ENCODE data around the gene CLEC7A.

Gene CLEC7A

GRCh38 chr12:10113920-10114319 is 16.1 kb downstream of the CLEC7A start:
- TF ChIP-seq POLR2AphosphoS5 (IDR thresholded peaks at IDR 0.05; ENCODE audit: low read depth, low read length) (no peak), REST (IDR thresholded peaks at IDR 0.05; ENCODE audit: insufficient read depth in 1 of 2, low read depth in 2 of 2, low read length in 2 of 2) (no peak), TAF1 (IDR thresholded peaks at IDR 0.05; ENCODE audit: borderline replicate concordance, insufficient read depth, low read length) (no peak), FOXP2 (optimal IDR thresholded peaks at IDR 0.05; ENCODE audit: borderline replicate concordance, extremely low read depth, extremely low read length, insufficient read depth) (no peak), SIN3A (IDR thresholded peaks at IDR 0.05; ENCODE audit: borderline replicate concordance, insufficient read depth, low read length) (no peak)

GRCh38 chr12:10113075-10113474 is 16.9 kb downstream of the CLEC7A start:
- no peak for TF ChIP-seq FOXP2 (optimal IDR thresholded peaks at IDR 0.05; ENCODE audit: borderline replicate concordance, extremely low read depth, extremely low read length, insufficient read depth)

GRCh38 chr12:10111451-10111850 is 18.5 kb downstream of the CLEC7A start:
- TF ChIP-seq POLR2AphosphoS5 (IDR thresholded peaks at IDR 0.05; ENCODE audit: low read depth, low read length): no peak
- no peak for TF ChIP-seq TAF1 (IDR thresholded peaks at IDR 0.05; ENCODE audit: borderline replicate concordance, insufficient read depth, low read length)
- no peak for TF ChIP-seq REST (IDR thresholded peaks at IDR 0.05; ENCODE audit: insufficient read depth in 1 of 2, low read depth in 2 of 2, low read length in 2 of 2)
- no peak for TF ChIP-seq FOXP2 (optimal IDR thresholded peaks at IDR 0.05; ENCODE audit: borderline replicate concordance, extremely low read depth, extremely low read length, insufficient read depth)
- TF ChIP-seq SIN3A (IDR thresholded peaks at IDR 0.05; ENCODE audit: borderline replicate concordance, insufficient read depth, low read length): no peak

GRCh38 chr12:10110256-10110844 is 19.6 kb downstream of the CLEC7A start:
- TF ChIP-seq POLR2AphosphoS5 (IDR thresholded peaks at IDR 0.05; ENCODE audit: low read depth, low read length) (no peak), REST (IDR thresholded peaks at IDR 0.05; ENCODE audit: insufficient read depth in 1 of 2, low read depth in 2 of 2, low read length in 2 of 2) (no peak), SIN3A (IDR thresholded peaks at IDR 0.05; ENCODE audit: borderline replicate concordance, insufficient read depth, low read length) (no peak), TAF1 (IDR thresholded peaks at IDR 0.05; ENCODE audit: borderline replicate concordance, insufficient read depth, low read length) (no peak), FOXP2 (optimal IDR thresholded peaks at IDR 0.05; ENCODE audit: borderline replicate concordance, extremely low read depth, extremely low read length, insufficient read depth) (no peak)

GRCh38 chr12:10102322-10102721 is 27.7 kb downstream of the CLEC7A start:
- TF ChIP-seq TAF1 (IDR thresholded peaks at IDR 0.05; ENCODE audit: borderline replicate concordance, insufficient read depth, low read length) (no peak), REST (IDR thresholded peaks at IDR 0.05; ENCODE audit: insufficient read depth in 1 of 2, low read depth in 2 of 2, low read length in 2 of 2) (no peak), POLR2AphosphoS5 (IDR thresholded peaks at IDR 0.05; ENCODE audit: low read depth, low read length) (no peak), SIN3A (IDR thresholded peaks at IDR 0.05; ENCODE audit: borderline replicate concordance, insufficient read depth, low read length) (no peak), FOXP2 (optimal IDR thresholded peaks at IDR 0.05; ENCODE audit: borderline replicate concordance, extremely low read depth, extremely low read length, insufficient read depth) (no peak)

Data from PFSK-1 (cell line).